OCI-LY1 (cell line): Measurements from ENCODE around the gene MMP27.

Experiments used
- H2AFZ ChIP-seq: fragments of 200-600 bp; sonication (generic), shearing (Covaris generic); 2 replicates; pipeline ENCODE4 v1.6.0; 2014; ENCODE audit warnings: antibody characterized with exemption, mild to moderate bottlenecking, low read length
- H3F3A ChIP-seq: fragments of 200-600 bp; sonication (generic), shearing (Covaris generic); 2 replicates; pipeline ENCODE4 v1.6.0; 2014; ENCODE audit warnings: mild to moderate bottlenecking, antibody characterized with exemption, low read length, moderate library complexity; ENCODE audit not compliant: insufficient read depth
- H3K27ac ChIP-seq: fragments of 200-600 bp; sonication (generic); 2 replicates; pipeline ENCODE4 v1.5.1; 2014; ENCODE audit warnings: low read length, mixed run types, mild to moderate bottlenecking, low read depth; ENCODE audit not compliant: poor library complexity, severe bottlenecking
- H3K27me3 ChIP-seq: fragments of 200-600 bp; sonication (generic); 2 replicates; pipeline ENCODE4 v1.6.0; 2014; ENCODE audit warnings: antibody characterized with exemption, mild to moderate bottlenecking, low read length, moderate library complexity; ENCODE audit not compliant: insufficient read depth
- H3K36me3 ChIP-seq: fragments of 200-600 bp; sonication (generic); 2 replicates; pipeline ENCODE4 v1.6.1; 2014; ENCODE audit warnings: mild to moderate bottlenecking, antibody characterized with exemption, low read length, moderate library complexity, mixed read lengths; ENCODE audit not compliant: insufficient read depth
- H3K4me1 ChIP-seq: fragments of 200-600 bp; sonication (generic); 2 replicates; pipeline ENCODE4 v1.5.1; 2014; ENCODE audit warnings: mild to moderate bottlenecking, low read length, moderate library complexity; ENCODE audit not compliant: insufficient read depth, severe bottlenecking
- H3K4me2 ChIP-seq: fragments of 200-600 bp; sonication (generic), shearing (Covaris generic); 2 replicates; pipeline ENCODE4 v1.6.1; 2014; ENCODE audit warnings: low read length
- H3K4me3 ChIP-seq: fragments of 200-600 bp; sonication (generic); 2 replicates; pipeline ENCODE4 v1.5.1; 2014; ENCODE audit warnings: low read length, low read depth, mild to moderate bottlenecking, mixed read lengths; ENCODE audit not compliant: poor library complexity, severe bottlenecking
- H3K79me2 ChIP-seq: fragments of 200-600 bp; shearing (Covaris generic); 2 replicates; pipeline ENCODE4 v1.6.1; 2016; ENCODE audit warnings: mixed run types, low read length, mixed read lengths; ENCODE audit not compliant: insufficient read depth
- H3K9ac ChIP-seq: fragments of 200-600 bp; sonication (generic), shearing (Covaris generic); 2 replicates; pipeline ENCODE4 v1.6.1; 2014; ENCODE audit warnings: mild to moderate bottlenecking, low read length, mixed read lengths
- H3K9me2 ChIP-seq: fragments of 200-600 bp; sonication (generic), shearing (Covaris generic); 2 replicates; pipeline ENCODE4 v1.6.1; 2014; ENCODE audit warnings: low read depth, mild to moderate bottlenecking, low read length, mixed read lengths
- H3K9me3 ChIP-seq: fragments of 200-600 bp; shearing (Covaris generic); 2 replicates; pipeline ENCODE4 v1.6.1; 2014; ENCODE audit warnings: low read length, mixed read lengths
- H4K20me1 ChIP-seq: fragments of 200-600 bp; sonication (generic), shearing (Covaris generic); 2 replicates; pipeline ENCODE4 v1.6.0; 2016; ENCODE audit warnings: mild to moderate bottlenecking, low read length; ENCODE audit not compliant: insufficient read depth
- EZH2 ChIP-seq: fragments of 200-600 bp; sonication (generic), shearing (Covaris generic); IDR thresholded peaks from 2 replicates; pipeline ENCODE4 v1.8.0; 2017; ENCODE audit warnings: borderline replicate concordance, mixed run types, mild to moderate bottlenecking, antibody characterized with exemption, low read length, moderate library complexity, mixed read lengths
- TF ChIP-seq, protein P1 (sequence below): fragments of 200-600 bp; sonication (generic), shearing (Covaris generic); IDR thresholded peaks from 2 replicates; pipeline ENCODE4 v1.5.1; 2017; ENCODE audit warnings: mild to moderate bottlenecking, antibody characterized with exemption, low read length, moderate library complexity, mixed read lengths

MMP27 gene

DNA sequence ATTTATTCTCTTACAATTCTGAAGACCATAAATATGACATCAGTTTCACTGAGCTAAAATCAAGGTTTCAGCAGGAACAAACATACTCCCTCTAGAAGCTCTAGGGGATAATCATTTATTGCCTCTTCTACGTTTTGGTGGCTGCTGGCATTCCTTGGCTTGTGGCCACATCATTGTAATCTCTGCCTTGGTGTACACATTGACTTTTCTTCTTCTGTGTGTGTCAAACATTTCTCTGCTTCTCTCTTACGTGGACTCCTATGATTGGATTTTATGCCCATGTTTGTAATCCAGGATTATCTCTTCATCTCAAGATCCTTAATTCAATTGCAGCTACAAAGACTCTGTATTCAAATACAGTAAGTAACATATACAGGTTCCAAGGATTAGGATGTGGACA lies 50.0 kb downstream of the MMP27 start:
- H2AFZ ChIP-seq, result no peak overlapping the region
- no peak for TF ChIP-seq EZH2
- TF ChIP-seq, protein P1, sequence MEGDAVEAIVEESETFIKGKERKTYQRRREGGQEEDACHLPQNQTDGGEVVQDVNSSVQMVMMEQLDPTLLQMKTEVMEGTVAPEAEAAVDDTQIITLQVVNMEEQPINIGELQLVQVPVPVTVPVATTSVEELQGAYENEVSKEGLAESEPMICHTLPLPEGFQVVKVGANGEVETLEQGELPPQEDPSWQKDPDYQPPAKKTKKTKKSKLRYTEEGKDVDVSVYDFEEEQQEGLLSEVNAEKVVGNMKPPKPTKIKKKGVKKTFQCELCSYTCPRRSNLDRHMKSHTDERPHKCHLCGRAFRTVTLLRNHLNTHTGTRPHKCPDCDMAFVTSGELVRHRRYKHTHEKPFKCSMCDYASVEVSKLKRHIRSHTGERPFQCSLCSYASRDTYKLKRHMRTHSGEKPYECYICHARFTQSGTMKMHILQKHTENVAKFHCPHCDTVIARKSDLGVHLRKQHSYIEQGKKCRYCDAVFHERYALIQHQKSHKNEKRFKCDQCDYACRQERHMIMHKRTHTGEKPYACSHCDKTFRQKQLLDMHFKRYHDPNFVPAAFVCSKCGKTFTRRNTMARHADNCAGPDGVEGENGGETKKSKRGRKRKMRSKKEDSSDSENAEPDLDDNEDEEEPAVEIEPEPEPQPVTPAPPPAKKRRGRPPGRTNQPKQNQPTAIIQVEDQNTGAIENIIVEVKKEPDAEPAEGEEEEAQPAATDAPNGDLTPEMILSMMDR, result no peak
- H3K9ac ChIP-seq, result no peak overlapping the region
- no peaks in the 10 kb centered on the region for H3K4me1 ChIP-seq
- no peak overlapping the region for H3K4me2 ChIP-seq
- H3K4me3 ChIP-seq, result no peak overlapping the region
- peaks cover 4% of the 10 kb centered on the region; the same call in 1 of the 2 replicates for H3K27me3 ChIP-seq
- no peaks in the 10 kb centered on the region for H4K20me1 ChIP-seq
- H3K36me3 ChIP-seq, result no peaks in the 10 kb centered on the region
- 0 out of 2 replicates have a peak, but pooled peaks cover 3% of the 10 kb centered on the region for H3K9me3 ChIP-seq
- no peak overlapping the region for H3K27ac ChIP-seq
- no peaks in the 10 kb centered on the region for H3F3A ChIP-seq
- H3K79me2 ChIP-seq, result no peaks in the 10 kb centered on the region
- H3K9me2 ChIP-seq, result no peaks in the 10 kb centered on the region

GRCh38 chr11:102654761-102655160 lies 50.8 kb downstream of the MMP27 start:
- H3F3A ChIP-seq, result no peaks in the 10 kb centered on the region
- no peaks in the 10 kb centered on the region for H3K4me1 ChIP-seq
- H3K36me3 ChIP-seq, result no peaks in the 10 kb centered on the region
- no peaks in the 10 kb centered on the region for H3K9me2 ChIP-seq
- no peaks in the 10 kb centered on the region for H4K20me1 ChIP-seq
- no peak overlapping the region for H3K4me2 ChIP-seq
- 0 out of 2 replicates have a peak, but pooled peaks cover 3% of the 10 kb centered on the region for H3K9me3 ChIP-seq
- no peaks in the 10 kb centered on the region for H3K79me2 ChIP-seq
- no peak overlapping the region for H3K9ac ChIP-seq
- TF ChIP-seq, protein P1, result no peak
- TF ChIP-seq EZH2, result no peak
- H3K4me3 ChIP-seq, result no peak overlapping the region
- no peak overlapping the region for H2AFZ ChIP-seq
- H3K27me3 ChIP-seq, result peaks cover 4% of the 10 kb centered on the region; the same call in 1 of the 2 replicates
- no peak overlapping the region for H3K27ac ChIP-seq

- H3K27me3 ChIP-seq, result peaks cover 4% of the 10 kb centered on the region; the same call in 1 of the 2 replicates
- H3K9me2 ChIP-seq, result no peaks in the 10 kb centered on the region
- no peaks in the 10 kb centered on the region for H3K36me3 ChIP-seq
- 0 out of 2 replicates have a peak, but pooled peaks cover 3% of the 10 kb centered on the region for H3K9me3 ChIP-seq
- H3K27ac ChIP-seq, result no peak overlapping the region
- no peak for TF ChIP-seq EZH2
- TF ChIP-seq, protein P1, result no peak
- H3F3A ChIP-seq, result no peaks in the 10 kb centered on the region
- H3K79me2 ChIP-seq, result no peaks in the 10 kb centered on the region
- H3K4me2 ChIP-seq, result no peak overlapping the region
- no peak overlapping the region for H3K4me3 ChIP-seq
- H3K9ac ChIP-seq, result no peak overlapping the region
- H2AFZ ChIP-seq, result no peak overlapping the region
- H3K4me1 ChIP-seq, result no peaks in the 10 kb centered on the region
- no peaks in the 10 kb centered on the region for H4K20me1 ChIP-seq
Observed at GRCh38 chr11:102653744-102654291, 51.8 kb downstream of the MMP27 start.
